Trophoblast cell (in vitro differentiated cells and primary cell): ENCODE data around the gene C1QB.

Experiments used
- DNase-seq, 2 donors: peaks; one replicate each; pipeline ENCODE4 v3.0.0-alpha.2; 2016
- H2AFZ ChIP-seq: 2 replicates; pipeline ENCODE4 v1.6.1; 2013; ENCODE audit warnings: low read length, moderate library complexity, mild to moderate bottlenecking; ENCODE audit not compliant: insufficient read depth, poor library complexity
- H2AK5ac ChIP-seq: 2 replicates; pipeline ENCODE4 v1.6.1; 2013; ENCODE audit warnings: mild to moderate bottlenecking, low read length
- H2BK120ac ChIP-seq: 2 replicates; pipeline ENCODE4 v1.6.1; 2013; ENCODE audit warnings: low read length, mild to moderate bottlenecking, moderate library complexity; ENCODE audit not compliant: insufficient read depth, poor library complexity
- H2BK12ac ChIP-seq: 2 replicates; pipeline ENCODE4 v1.6.1; 2013; ENCODE audit warnings: mild to moderate bottlenecking, low read length, moderate library complexity
- H2BK5ac ChIP-seq: 2 replicates; pipeline ENCODE4 v1.6.1; 2013; ENCODE audit warnings: low read length, low read depth, moderate library complexity, mild to moderate bottlenecking; ENCODE audit not compliant: poor library complexity
- H3K14ac ChIP-seq: 2 replicates; pipeline ENCODE4 v1.6.1; 2013; ENCODE audit warnings: mild to moderate bottlenecking, low read length
- H3K18ac ChIP-seq: 2 replicates; pipeline ENCODE4 v1.6.1; 2013; ENCODE audit warnings: mild to moderate bottlenecking, low read length
- H3K23ac ChIP-seq: 2 replicates; pipeline ENCODE4 v1.6.1; 2013; ENCODE audit warnings: low read length
- H3K27ac ChIP-seq: 2 replicates; pipeline ENCODE4 v1.5.1; 2013; ENCODE audit warnings: low read depth, mild to moderate bottlenecking, inconsistent platforms, low read length, moderate library complexity
- H3K27me3 ChIP-seq: 2 replicates; pipeline ENCODE4 v1.6.1; 2013; ENCODE audit warnings: inconsistent platforms, mild to moderate bottlenecking, low read length, moderate library complexity; ENCODE audit not compliant: insufficient read depth
- H3K36me3 ChIP-seq, 2 experiments: 1 replicate in 1 of 2; 2 replicates in 1 of 2; pipeline ENCODE4 v1.6.1; 2013; ENCODE audit warnings: low read length in 2 of 2, mild to moderate bottlenecking in 2 of 2, moderate library complexity in 1 of 2; ENCODE audit not compliant: insufficient read depth in 2 of 2, control insufficient read depth in 1 of 2
- H3K4ac ChIP-seq: 2 replicates; pipeline ENCODE4 v1.6.1; 2013; ENCODE audit warnings: low read depth, mild to moderate bottlenecking, low read length, moderate library complexity
- H3K4me1 ChIP-seq, 2 experiments: 1 replicate in 1 of 2; 2 replicates in 1 of 2; pipeline ENCODE4 v1.6.1; 2013; ENCODE audit warnings: low read length in 2 of 2, mild to moderate bottlenecking in 2 of 2, moderate library complexity in 1 of 2; ENCODE audit not compliant: insufficient read depth in 2 of 2, control insufficient read depth in 1 of 2
- H3K4me2 ChIP-seq: 2 replicates; pipeline ENCODE4 v1.6.1; 2013; ENCODE audit warnings: inconsistent platforms, mild to moderate bottlenecking, low read length, moderate library complexity
- H3K4me3 ChIP-seq: 2 replicates; pipeline ENCODE4 v1.5.1; 2013; ENCODE audit warnings: mild to moderate bottlenecking, low read depth, low read length, inconsistent platforms
- H3K79me1 ChIP-seq: one replicate; pipeline ENCODE4 v1.6.1; 2013; ENCODE audit warnings: low read length
- H3K79me2 ChIP-seq: 2 replicates; pipeline ENCODE4 v1.6.1; 2013; ENCODE audit warnings: low read length, mild to moderate bottlenecking; ENCODE audit not compliant: control insufficient read depth, insufficient read depth, poor library complexity
- H3K9ac ChIP-seq: 2 replicates; pipeline ENCODE4 v1.6.1; 2013; ENCODE audit warnings: mild to moderate bottlenecking, low read length
- H3K9me3 ChIP-seq: 2 replicates; pipeline ENCODE4 v1.6.1; 2013; ENCODE audit warnings: low read depth, mild to moderate bottlenecking, control low read depth, inconsistent platforms, low read length; ENCODE audit not compliant: insufficient read depth
- H4K12ac ChIP-seq: 2 replicates; pipeline ENCODE4 v1.6.1; 2013; ENCODE audit warnings: low read depth, mild to moderate bottlenecking, low read length, moderate library complexity
- H4K8ac ChIP-seq: 2 replicates; pipeline ENCODE4 v1.6.1; 2013; ENCODE audit warnings: low read depth, mild to moderate bottlenecking, low read length, moderate library complexity
- H4K91ac ChIP-seq: one replicate; pipeline ENCODE4 v1.6.1; 2013; ENCODE audit warnings: low read depth, mild to moderate bottlenecking, low read length, moderate library complexity
- WGBS: extraction: QIAGEN DNeasy Blood & Tissue Kit; methylation state at CpG from one replicate; pipeline ENCODE4 v1.1.7; 2013; ENCODE audit warnings: missing lambda C conversion rate; ENCODE audit not compliant: insufficient read length, insufficient coverage; ENCODE audit errors: extremely low coverage; 5-methylcytosine and 5-hydroxymethylcytosine counted together

C1QB gene

GRCh38 chr1:22641906-22642636, 11.0 kb upstream of the C1QB start:
- no peak overlapping the region for H3K4ac ChIP-seq
- H4K12ac ChIP-seq: no peak overlapping the region
- H3K4me2 ChIP-seq: no peak overlapping the region
- no peak overlapping the region for H3K4me3 ChIP-seq
- H3K79me1 ChIP-seq: no peaks in the 10 kb centered on the region
- H2AK5ac ChIP-seq: no peak overlapping the region
- H2AFZ ChIP-seq: no peak overlapping the region
- no peak overlapping the region for H3K18ac ChIP-seq
- WGBS: no CpG with 5 or more reads among the region's 18 CpGs
- peaks cover 3% of the 10 kb centered on the region for H3K9me3 ChIP-seq
- no peak overlapping the region for H3K27ac ChIP-seq
- H4K91ac ChIP-seq: no peak overlapping the region
- no peak overlapping the region for H2BK12ac ChIP-seq
- no peak overlapping the region for H3K14ac ChIP-seq
- H2BK5ac ChIP-seq: no peak overlapping the region
- peaks cover 7 to 11% of the 10 kb centered on the region in 2 experiments for H3K4me1 ChIP-seq
- H3K23ac ChIP-seq: no peak overlapping the region
- peak; percentile 41 to 78 for DNase-seq
- no peaks in the 10 kb centered on the region for H3K27me3 ChIP-seq
- no peaks in the 10 kb centered on the region for H3K79me2 ChIP-seq
- no peak overlapping the region for H4K8ac ChIP-seq
- no peaks in the 10 kb centered on the region for H3K36me3 ChIP-seq
- H3K9ac ChIP-seq: no peak overlapping the region
- no peak overlapping the region for H2BK120ac ChIP-seq

- Histone ChIP-seq H3K9me3 (peaks cover 3% of the 10 kb centered on the region), H2BK12ac (no peak within 1 kb of the TSS)
Observed at GRCh38 chr1:22643381-22643780, 9.7 kb upstream of the C1QB start, which contains the start of gene C1QC. C1QC (plus strand) TSS chr1:22643633; CDS start chr1:22644024, 391 bp downstream.

GRCh38 chr1:22643928-22644327, 9.1 kb upstream of the C1QB start:
- H3K23ac ChIP-seq: no peak overlapping the region
- no peak overlapping the region for H2BK5ac ChIP-seq
- no peak overlapping the region for H2AK5ac ChIP-seq
- H3K14ac ChIP-seq: no peak overlapping the region
- peaks cover 3% of the 10 kb centered on the region for H3K9me3 ChIP-seq
- H3K27ac ChIP-seq: no peak overlapping the region
- no peak overlapping the region for H3K4ac ChIP-seq
- H3K4me3 ChIP-seq: no peak overlapping the region
- no peaks in the 10 kb centered on the region for H3K27me3 ChIP-seq
- no peak overlapping the region for H3K4me2 ChIP-seq
- no peak overlapping the region for H4K12ac ChIP-seq
- no peak overlapping the region for H4K8ac ChIP-seq
- H3K4me1 ChIP-seq: peaks cover 7 to 11% of the 10 kb centered on the region in 2 experiments
- H2BK12ac ChIP-seq: no peak overlapping the region
- no peak overlapping the region for H2BK120ac ChIP-seq
- H2AFZ ChIP-seq: no peak overlapping the region
- no peak overlapping the region for H3K9ac ChIP-seq
- no peaks in the 10 kb centered on the region for H3K79me1 ChIP-seq
- H3K79me2 ChIP-seq: no peaks in the 10 kb centered on the region
- no peak overlapping the region for H4K91ac ChIP-seq
- no CpG with 5 or more reads among the region's 12 CpGs for WGBS
- H3K18ac ChIP-seq: no peak overlapping the region
- no peaks in the 10 kb centered on the region for H3K36me3 ChIP-seq
- no peak for DNase-seq

More at GRCh38 chr1:22643381-22643780, 9.7 kb upstream of the C1QB start, which contains the start of gene C1QC:
- Histone ChIP-seq H4K12ac (no peak within 1 kb of the TSS), H3K27ac (no peak within 1 kb of the TSS), H3K27me3 (no peaks in the 10 kb centered on the region), H2AK5ac (no peak within 1 kb of the TSS), H3K36me3 (no peaks in the 10 kb centered on the region), H3K4me3 (no peak within 1 kb of the TSS), H2AFZ (no peak within 1 kb of the TSS), H3K4me1 (peaks cover 7 to 11% of the 10 kb centered on the region in 2 experiments), H3K79me2 (no peaks in the 10 kb centered on the region), H3K79me1 (no peaks in the 10 kb centered on the region), H3K23ac (no peak within 1 kb of the TSS), H4K8ac (no peak within 1 kb of the TSS), H3K4me2 (no peak within 1 kb of the TSS), H2BK5ac (no peak within 1 kb of the TSS), H3K9ac (no peak within 1 kb of the TSS), H2BK120ac (no peak within 1 kb of the TSS), H3K18ac (no peak within 1 kb of the TSS), H3K4ac (no peak within 1 kb of the TSS), H4K91ac (no peak within 1 kb of the TSS), H3K14ac (no peak within 1 kb of the TSS)
- DNase-seq: no peak
- WGBS: no CpG with 5 or more reads among the region's 8 CpGs

GRCh38 chr1:22645931-22646330, 7.1 kb upstream of the C1QB start:
- Histone ChIP-seq H3K14ac (no peak overlapping the region), H4K12ac (no peak overlapping the region), H3K23ac (no peak overlapping the region), H3K36me3 (no peaks in the 10 kb centered on the region), H3K4me3 (no peak overlapping the region), H3K4me2 (no peak overlapping the region), H2AFZ (no peak overlapping the region), H3K79me2 (no peaks in the 10 kb centered on the region), H3K4ac (no peak overlapping the region), H2BK5ac (no peak overlapping the region), H4K91ac (no peak overlapping the region), H3K9me3 (no peaks in the 10 kb centered on the region), H3K27me3 (no peaks in the 10 kb centered on the region), H3K4me1 (peaks cover 4 to 8% of the 10 kb centered on the region in 2 experiments), H4K8ac (no peak overlapping the region), H2AK5ac (no peak overlapping the region), H2BK120ac (no peak overlapping the region), H3K79me1 (no peaks in the 10 kb centered on the region), H3K18ac (no peak overlapping the region), H2BK12ac (no peak overlapping the region), H3K9ac (no peak overlapping the region), H3K27ac (no peak overlapping the region)
- DNase-seq: peak; percentile 55 to 57
- WGBS: no CpG with 5 or more reads among the region's 7 CpGs
